ENCODE measurements around the gene DPM3. TPM values are rescaled to one million over a fixed set of nuclear protein-coding genes. Genes with fewer than 3 reads are reported as not detected.

The DPM3 gene
- total RNA-seq, 2 donors from 2014 or later = 6.2 to 106 TPM

DNA sequence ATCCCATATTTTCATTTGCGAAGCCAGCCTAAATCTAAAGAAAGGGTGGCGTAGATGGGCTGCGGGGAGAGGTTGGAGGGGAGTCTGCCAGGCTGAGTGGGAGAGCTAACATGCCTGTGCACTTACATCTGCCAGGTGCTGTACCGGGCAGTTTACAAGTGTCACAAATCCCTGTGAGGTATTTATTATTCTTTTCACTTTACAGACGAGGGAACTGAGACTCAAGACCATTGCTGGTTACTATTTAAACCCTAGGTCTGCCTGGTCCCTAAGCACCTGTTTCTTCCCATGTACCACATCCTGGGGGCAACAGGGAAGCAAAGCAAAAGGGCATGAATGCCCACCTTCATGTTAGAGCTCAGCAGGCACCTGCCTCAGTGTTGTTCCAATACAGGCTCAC lies 32.0 kb downstream of the DPM3 start:
- H3K4me3 ChIP-seq = no peak overlapping the region
- no peaks in the 10 kb centered on the region for H3K9me3 ChIP-seq
- no peak for DNase-seq
- peaks cover 12% of the 10 kb centered on the region for H3K4me1 ChIP-seq
- H3K27ac ChIP-seq = no peak overlapping the region
- no peaks in the 10 kb centered on the region for H3K27me3 ChIP-seq
- ATAC-seq = no peak
- H3K36me3 ChIP-seq (replicated peaks in 1 of 2; ENCODE audit: insufficient read depth in 1 of 2, low read depth in 2 of 2) = no peaks in the 10 kb centered on the region
- intact Hi-C loops (cut with DNase I) = no loop called here
- TF ChIP-seq POLR2A (IDR thresholded peaks at IDR 0.05) = no peak
- TF ChIP-seq, protein P1, sequence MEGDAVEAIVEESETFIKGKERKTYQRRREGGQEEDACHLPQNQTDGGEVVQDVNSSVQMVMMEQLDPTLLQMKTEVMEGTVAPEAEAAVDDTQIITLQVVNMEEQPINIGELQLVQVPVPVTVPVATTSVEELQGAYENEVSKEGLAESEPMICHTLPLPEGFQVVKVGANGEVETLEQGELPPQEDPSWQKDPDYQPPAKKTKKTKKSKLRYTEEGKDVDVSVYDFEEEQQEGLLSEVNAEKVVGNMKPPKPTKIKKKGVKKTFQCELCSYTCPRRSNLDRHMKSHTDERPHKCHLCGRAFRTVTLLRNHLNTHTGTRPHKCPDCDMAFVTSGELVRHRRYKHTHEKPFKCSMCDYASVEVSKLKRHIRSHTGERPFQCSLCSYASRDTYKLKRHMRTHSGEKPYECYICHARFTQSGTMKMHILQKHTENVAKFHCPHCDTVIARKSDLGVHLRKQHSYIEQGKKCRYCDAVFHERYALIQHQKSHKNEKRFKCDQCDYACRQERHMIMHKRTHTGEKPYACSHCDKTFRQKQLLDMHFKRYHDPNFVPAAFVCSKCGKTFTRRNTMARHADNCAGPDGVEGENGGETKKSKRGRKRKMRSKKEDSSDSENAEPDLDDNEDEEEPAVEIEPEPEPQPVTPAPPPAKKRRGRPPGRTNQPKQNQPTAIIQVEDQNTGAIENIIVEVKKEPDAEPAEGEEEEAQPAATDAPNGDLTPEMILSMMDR (IDR thresholded peaks at IDR 0.05) = no peak
- WGBS, 2 donors = 66 to 75% methylated on average over 5 of the region's 5 CpGs

- TF ChIP-seq POLR2A (IDR thresholded peaks at IDR 0.05) = no peak
- TF ChIP-seq, protein P1 (IDR thresholded peaks at IDR 0.05) = no peak
- no peaks in the 10 kb centered on the region for H3K36me3 ChIP-seq (replicated peaks in 1 of 2; ENCODE audit: insufficient read depth in 1 of 2, low read depth in 2 of 2)
- intact Hi-C loops (cut with DNase I) = no loop called here
- H3K4me3 ChIP-seq = no peak overlapping the region
- WGBS, 2 donors = 65% methylated on average over 12 of the region's 12 CpGs
- no peak overlapping the region for H3K27ac ChIP-seq
- no peaks in the 10 kb centered on the region for H3K9me3 ChIP-seq
- no peak for ATAC-seq
- H3K27me3 ChIP-seq = no peaks in the 10 kb centered on the region
- peaks cover 12% of the 10 kb centered on the region for H3K4me1 ChIP-seq
- no peak for DNase-seq
Observed at GRCh38 chr1:155107309-155108264, 32.7 kb downstream of the DPM3 start.

- Histone ChIP-seq H3K27ac (no peak overlapping the region), H3K4me1 (peaks cover 16% of the 10 kb centered on the region), H3K27me3 (no peaks in the 10 kb centered on the region), H3K4me3 (no peak overlapping the region), H3K36me3 (replicated peaks in 1 of 2; ENCODE audit: insufficient read depth in 1 of 2, low read depth in 2 of 2) (no peaks in the 10 kb centered on the region), H3K9me3 (no peaks in the 10 kb centered on the region)
- no peak for ATAC-seq
- TF ChIP-seq, protein P1 (IDR thresholded peaks at IDR 0.05) = no peak
- TF ChIP-seq POLR2A (IDR thresholded peaks at IDR 0.05) = no peak
- 76 to 78% methylated on average over 6 of the region's 6 CpGs for WGBS, 2 donors
- intact Hi-C loops (cut with DNase I) = no loop called here
- DNase-seq = no peak
Observed at GRCh38 chr1:155106862-155107261, 33.5 kb downstream of the DPM3 start.

DNA sequence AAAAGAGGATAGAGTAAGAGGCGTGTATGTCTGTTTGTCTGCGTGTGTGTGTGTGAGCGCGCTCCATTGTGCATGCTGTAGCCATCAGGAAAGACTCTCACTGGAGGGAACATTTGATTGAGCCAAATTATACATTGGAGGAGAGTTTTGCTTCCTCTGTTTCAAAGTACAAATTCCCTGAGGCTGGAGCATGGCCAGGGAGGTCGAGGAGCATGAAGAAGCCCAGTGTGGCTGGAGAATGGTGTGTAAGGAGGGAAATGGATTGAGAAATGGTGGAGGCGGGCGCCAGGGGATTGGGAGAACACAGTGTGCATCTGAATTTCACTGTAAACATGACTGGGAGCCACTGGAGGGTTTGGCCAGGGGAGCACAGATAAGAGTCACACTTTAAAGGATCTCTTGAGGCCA lies 34.7 kb downstream of the DPM3 start:
- WGBS, 2 donors = 68 to 80% methylated on average over 7 of the region's 7 CpGs
- Histone ChIP-seq H3K4me3 (no peak overlapping the region), H3K9me3 (no peaks in the 10 kb centered on the region), H3K27ac (no peak overlapping the region), H3K4me1 (peaks cover 16% of the 10 kb centered on the region), H3K27me3 (no peaks in the 10 kb centered on the region), H3K36me3 (replicated peaks in 1 of 2; ENCODE audit: insufficient read depth in 1 of 2, low read depth in 2 of 2) (no peaks in the 10 kb centered on the region)
- intact Hi-C loops (cut with DNase I) = no loop called here
- no peak for TF ChIP-seq POLR2A (IDR thresholded peaks at IDR 0.05)
- TF ChIP-seq, protein P1 (IDR thresholded peaks at IDR 0.05) = no peak
- DNase-seq (peak in 1 of 4 donors; percentile 16), ATAC-seq (no peak)
